SIG-M5 treated with dmso at 0.1 percent for 504 hours (cell line): ENCODE measurements around the gene PPP4R4.

Experiments
- DNase-seq: peaks from one replicate; lab custom pipeline; 2025; ENCODE audit not compliant: unreplicated experiment; lab: John Stamatoyannopoulos, UW

The PPP4R4 gene

GRCh38 chr14:94304243-94304642, 130.1 kb downstream of the PPP4R4 start:
- DNase-seq = no peak

DNA sequence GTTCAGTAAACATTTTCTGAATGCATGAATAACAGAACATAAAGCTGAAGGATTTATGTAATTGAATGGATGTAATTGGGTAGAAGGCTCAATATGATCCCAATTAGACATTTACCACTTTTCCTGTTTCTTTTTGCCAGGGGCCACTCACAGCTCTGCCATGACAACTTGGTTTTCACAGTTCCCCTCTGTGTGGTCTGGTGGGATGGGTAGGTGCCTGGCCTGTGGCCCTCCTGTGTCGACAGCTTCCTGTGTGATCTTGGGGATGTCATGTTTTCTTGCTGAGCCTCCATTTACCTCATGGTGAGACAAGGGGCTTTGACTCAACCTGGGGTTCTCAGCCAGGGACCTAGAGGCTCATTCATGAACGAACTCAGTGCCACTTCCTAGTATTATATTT, 131.5 kb downstream of the PPP4R4 start:
- DNase-seq = no peak

DNA sequence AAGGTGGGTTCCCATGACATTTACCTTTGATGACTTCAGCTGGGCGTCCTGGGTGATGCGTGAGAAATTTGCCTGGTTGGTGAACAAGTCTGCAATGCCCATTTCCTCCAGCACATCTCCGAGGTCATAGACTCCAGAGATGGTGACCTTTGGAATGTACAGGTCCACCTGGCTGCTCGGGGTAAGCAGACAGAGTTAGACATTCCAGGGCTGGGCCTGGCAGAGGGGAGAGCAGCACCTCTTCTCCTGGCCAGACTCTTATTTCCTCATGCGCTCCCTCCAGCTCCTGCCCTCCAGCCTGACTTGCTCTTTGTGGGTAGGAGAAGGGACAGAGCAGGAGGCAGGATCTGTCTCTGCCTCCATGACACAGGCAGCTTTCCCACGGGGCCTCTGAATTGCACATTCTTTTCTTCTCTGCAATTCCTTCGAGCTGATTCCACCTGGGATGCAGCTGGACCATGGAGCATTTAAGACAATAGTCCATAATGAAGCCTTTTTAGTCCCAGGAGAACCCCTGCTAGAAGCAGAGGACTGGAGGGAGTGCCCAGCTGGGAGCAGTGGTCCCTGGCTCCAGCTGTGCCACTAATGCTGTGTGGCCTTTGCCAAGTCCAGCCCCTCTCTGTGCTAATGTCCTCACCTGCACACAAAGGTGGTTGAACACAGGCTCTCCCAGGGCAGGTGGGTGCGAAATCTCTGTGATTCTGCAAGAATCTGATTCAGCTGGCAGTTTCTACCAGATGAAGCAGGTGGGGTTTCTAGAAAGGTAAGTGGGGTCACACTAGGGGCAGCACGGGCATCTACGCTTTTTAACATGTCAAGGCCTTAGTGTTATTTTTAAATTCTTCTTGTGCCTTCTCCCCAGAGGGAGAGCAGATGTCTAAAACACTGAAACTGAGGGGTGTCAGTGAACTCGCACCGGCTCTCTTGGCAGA, 132.2 kb downstream of the PPP4R4 start:
- no peak for DNase-seq

- peak; percentile 14 for DNase-seq
Measured at GRCh38 chr14:94307410-94307992, 133.4 kb downstream of the PPP4R4 start.

DNA sequence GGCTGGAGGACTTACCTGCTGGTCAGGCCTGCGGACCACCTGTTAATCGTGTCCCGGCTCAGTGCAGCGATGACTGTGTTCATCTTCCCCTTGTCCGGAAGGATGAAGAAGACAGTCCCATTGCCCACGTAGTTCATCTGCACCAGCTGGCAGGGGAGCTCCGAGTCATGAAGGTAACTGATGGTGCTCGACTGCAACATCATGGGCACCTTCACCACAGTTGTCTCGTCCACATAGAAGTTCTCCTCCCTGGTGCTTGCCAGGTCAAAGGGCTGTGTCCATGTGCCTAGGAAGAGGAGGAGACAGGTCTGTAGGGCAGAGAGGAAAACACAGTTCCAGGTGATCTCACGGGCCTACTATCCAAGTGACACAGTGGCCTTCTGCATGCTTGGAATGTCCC, 135.6 kb downstream of the PPP4R4 start:
- DNase-seq = no peak

- DNase-seq = no peak
Measured at GRCh38 chr14:94310248-94310647, 136.1 kb downstream of the PPP4R4 start.

DNA sequence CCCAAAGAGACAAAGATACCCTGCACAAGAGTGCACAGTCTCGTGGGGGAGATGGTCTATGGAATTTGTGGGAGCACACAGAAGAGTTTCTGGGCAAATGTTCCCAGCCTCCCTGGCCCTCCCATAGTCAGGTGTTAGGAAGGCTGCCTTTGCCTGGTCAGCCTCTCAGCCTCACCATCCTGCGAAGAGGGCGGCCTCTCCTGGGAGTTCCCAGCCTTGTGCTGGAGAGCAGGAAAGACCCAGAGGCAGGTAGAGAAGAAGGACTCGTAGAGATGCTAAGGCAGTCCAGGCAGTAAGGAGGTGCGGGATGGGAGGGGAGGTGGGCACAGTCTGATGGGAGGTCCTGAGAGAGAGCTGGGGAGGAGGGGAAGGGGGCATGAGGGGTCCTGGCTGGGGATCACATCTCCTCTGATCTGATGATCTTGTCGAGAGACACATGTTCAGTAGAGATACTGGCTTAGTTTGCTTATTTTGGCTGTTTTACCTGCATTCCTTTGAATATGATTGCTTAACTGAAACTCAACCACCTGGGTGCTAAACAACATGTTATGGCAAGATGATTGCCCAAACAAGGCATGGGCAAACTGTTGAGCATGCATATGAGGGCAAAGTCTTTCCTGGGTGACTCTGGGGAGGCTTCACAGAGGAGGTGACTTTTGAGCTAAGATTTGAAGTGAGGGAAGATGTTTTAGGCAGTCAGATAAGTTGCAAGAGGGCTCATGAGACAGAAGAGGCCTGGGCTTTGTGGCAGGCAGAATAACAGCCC, 138.5 kb downstream of the PPP4R4 start:
- no peak for DNase-seq

DNA sequence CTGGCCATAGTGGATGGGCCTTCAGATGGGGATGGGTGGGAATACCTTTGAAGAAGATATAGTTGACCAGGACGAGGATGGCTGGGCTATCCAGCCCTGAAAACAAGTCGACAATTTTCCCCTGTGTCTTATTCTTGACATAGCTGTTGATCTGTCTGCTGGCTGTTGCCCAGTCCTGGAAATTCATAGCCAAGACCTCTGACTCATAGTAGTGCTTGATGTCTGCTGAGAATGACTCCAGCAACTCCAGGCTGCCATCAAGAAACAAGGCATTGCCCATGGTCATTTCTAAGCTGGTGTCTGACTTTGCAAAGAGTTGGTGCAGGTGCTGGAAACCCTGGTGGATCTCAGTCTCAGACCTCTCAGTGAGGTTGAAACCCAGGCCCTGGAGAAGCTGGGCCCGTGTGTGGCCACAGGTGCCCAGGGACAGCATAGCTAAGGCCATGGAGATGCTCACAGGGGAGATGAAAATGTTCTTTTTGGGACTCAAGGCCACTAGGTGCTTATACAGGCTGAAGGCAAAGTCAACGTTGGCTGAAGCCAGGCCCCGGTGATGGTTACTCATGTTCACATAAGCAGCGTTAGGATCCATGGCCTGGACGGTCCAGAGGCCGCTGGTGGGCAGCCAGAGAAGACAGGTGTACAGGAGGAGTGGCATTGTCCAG, 140.0 kb downstream of the PPP4R4 start:
- DNase-seq = no peak

- DNase-seq = no peak
Measured at GRCh38 chr14:94314890-94315289, 140.8 kb downstream of the PPP4R4 start.

DNA sequence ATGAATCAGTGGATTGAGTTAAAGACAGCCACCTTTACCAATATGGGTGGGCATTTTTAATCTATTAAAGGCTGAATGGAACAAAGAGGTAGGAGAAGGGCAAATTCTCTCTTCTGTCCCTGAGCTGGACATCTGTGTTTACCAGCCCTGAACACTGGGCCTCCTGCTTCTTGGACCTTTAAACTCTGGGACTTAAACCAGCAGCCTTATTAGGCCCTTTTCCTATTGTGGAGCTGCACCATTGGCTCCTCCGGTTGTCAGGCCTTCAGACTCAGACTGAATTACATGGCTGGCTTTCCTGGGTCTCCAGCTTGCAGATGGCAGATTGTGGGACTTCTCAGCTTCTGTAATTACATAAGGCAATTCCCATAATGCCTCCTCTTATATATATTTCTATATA, 142.6 kb downstream of the PPP4R4 start:
- no peak for DNase-seq

- DNase-seq = no peak
Measured at GRCh38 chr14:94317259-94317658, 143.1 kb downstream of the PPP4R4 start.

DNA sequence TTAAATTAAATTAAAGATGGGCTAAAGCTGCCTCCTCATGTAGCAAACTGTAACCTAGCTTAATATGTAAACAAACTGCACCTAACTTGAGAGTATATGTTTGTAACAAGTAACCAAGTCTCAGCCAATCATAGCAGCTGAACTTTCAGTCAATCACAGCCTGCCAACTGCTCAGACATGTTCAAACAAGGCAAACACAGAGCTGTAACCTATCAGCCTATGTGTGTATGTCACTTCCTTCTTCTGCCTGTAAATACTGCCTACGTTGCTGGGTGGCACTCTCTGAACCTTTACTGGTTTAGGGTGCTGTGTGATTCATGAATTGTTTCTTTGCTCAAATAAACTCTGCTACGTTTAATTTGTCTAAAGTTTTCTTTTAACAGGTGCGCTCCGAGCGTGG, 146.1 kb downstream of the PPP4R4 start:
- DNase-seq = peak; percentile 66

DNA sequence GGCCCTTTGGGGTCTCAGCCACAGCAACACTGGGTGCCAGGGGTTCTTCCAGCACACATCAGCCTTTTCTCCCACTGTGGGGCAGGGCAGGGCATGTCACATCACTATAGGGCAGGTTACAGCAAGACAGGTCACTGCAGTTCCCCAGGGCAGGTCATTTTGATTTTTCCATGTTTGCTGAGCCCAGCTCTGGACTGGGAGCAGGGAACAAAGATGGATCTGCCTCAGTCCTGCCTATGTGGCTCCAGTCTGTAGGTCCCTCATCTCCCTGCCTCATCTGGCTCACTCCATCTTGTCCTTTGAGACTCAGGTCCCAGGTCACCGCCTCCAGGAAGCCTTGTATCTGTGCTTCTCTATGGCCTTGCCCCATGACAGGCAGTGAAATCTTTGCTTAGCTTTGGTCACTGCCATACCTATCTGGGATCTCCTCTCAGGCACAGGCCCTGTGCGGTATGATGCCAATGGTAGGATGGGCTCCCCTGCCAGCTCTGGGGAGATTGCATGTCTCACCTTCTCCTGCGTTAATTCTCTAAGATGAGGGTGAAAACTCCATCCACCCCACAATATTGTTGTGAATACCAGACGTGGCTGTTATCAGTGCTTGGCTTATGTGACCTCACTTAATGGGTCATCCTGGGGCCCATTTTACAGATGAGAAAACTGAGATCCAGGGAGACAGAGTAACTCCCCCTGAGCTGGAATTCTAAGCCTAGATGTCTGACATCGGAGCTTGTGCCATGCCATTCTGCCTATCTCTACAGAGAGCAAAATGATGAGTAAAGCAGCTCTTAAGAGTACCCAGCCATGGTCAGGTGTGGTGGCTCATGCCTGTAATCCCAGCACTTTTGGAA, 147.5 kb downstream of the PPP4R4 start:
- no peak for DNase-seq

DNA sequence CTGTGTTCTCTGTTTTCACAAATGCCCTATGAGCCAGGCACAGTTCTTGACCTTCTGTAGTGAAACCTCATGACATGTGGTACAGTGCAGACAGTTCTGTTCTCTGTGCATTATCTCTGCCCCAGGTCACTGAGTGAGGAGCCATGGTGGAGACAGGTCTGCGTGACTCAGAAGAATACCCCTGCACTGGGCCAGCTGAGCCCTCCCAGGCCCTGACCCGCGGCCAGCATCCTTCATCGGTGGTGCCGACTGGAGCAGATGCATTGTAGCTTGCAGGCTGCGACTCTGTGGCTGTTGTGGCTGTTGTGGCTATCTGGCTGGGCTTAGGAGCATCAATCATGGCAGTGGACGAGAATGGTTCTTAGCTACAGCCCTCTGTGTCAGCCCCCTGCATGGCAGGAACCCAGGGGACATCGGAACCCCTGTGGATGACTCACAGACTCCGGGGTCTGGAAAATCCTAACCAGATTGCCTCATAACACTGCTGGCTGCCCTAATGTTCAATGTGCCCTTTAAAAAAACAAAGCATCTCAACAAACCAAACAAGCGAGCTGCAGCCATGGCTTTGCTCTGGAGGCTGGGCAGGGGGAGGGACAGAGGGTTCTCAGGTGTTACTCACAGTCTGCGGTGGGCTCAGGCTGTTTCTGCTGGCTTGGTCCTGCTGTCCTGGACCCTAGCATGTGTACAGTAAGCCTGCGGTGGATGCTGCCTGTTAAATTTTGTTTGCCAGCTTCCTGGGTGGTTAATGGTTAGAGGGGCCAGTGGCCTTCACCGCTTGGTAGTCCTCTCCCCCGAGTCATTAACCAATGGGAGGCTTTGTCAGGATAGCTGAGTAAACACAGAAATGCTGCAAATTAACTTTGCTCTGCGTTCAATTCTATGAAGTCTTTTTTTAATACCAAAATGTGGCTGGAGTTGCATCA, 148.8 kb downstream of the PPP4R4 start, which contains the start of gene SERPINA6:
Gene SERPINA6 (minus strand): TSS at position 689 of the 923 bp plus-strand sequence. CDS start 8,688 bp downstream, outside the sequence.
- no peak for DNase-seq

GRCh38 chr14:94328196-94328595, 154.1 kb downstream of the PPP4R4 start:
- DNase-seq = no peak
